AG09309 (cell line): Measurements from ENCODE around the gene FGFRL1.

Source experiments
- DNase-seq: peaks from one replicate; pipeline ENCODE4 v3.0.0-alpha.2; 2010; ENCODE audit warnings: low read depth
- H3K4me3 ChIP-seq: 2 replicates; pipeline ENCODE4 v1.5.1; 2011; ENCODE audit warnings: mild to moderate bottlenecking, low read depth, low read length, moderate library complexity; ENCODE audit not compliant: control insufficient read depth
- CTCF ChIP-seq: IDR thresholded peaks from 2 replicates; pipeline ENCODE4 v1.5.1; 2011; ENCODE audit warnings: mild to moderate bottlenecking, low read depth, low read length, inconsistent platforms; ENCODE audit not compliant: insufficient read depth, control insufficient read depth; ENCODE audit errors: missing control alignments

The FGFRL1 gene

GRCh38 chr4:1017706-1018105, 6.3 kb downstream of the FGFRL1 start:
- no peak for TF ChIP-seq CTCF
- H3K4me3 ChIP-seq = no peak overlapping the region
- no peak for DNase-seq

- H3K4me3 ChIP-seq = no peak overlapping the region
- TF ChIP-seq CTCF = no peak
- DNase-seq = no peak
Observed at GRCh38 chr4:1018147-1019020, 7.0 kb downstream of the FGFRL1 start.

- H3K4me3 ChIP-seq = no peak overlapping the region
- no peak for DNase-seq
- no peak for TF ChIP-seq CTCF
Observed at GRCh38 chr4:1019320-1019719, 7.9 kb downstream of the FGFRL1 start.

- DNase-seq = no peak
- no peak for TF ChIP-seq CTCF
Observed at GRCh38 chr4:1019729-1020470, 8.5 kb downstream of the FGFRL1 start.

DNA sequence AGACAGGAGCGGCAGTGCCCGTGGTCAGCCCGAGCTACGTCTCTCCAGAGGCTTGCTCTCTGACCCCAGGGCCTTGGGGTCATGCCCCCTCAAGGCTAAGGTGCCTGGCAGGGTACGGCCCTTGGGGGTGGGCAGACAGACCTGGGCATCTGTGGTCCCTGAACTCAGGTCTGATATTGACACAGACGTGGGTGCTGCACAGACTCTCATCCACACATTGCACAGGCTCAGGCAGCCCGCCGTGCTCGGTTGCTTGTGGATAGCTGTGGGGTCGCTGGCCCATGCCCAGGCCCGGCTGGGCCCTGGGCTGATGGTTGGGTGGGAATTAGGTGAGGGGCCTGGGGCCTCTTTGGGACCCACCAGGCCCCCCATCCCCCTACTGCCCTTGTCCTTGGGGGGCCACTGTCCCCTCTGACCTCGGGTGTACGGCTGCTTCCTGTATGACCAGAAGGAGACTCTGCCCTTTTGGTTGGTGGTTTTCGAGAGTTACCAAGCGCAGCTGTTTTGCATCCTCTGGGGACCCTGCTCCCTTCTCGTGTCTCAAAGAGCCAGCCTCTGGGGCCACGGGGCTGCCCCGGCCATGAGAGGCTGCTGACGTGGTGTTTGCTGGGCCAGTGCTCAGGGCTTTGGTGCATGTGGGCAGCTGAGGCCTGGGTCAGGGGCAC, 10.1 kb downstream of the FGFRL1 start:
- no peak for TF ChIP-seq CTCF
- DNase-seq = no peak
- no peak overlapping the region for H3K4me3 ChIP-seq

More at GRCh38 chr4:1019729-1020470, 8.5 kb downstream of the FGFRL1 start:
- no peak overlapping the region for H3K4me3 ChIP-seq

DNA sequence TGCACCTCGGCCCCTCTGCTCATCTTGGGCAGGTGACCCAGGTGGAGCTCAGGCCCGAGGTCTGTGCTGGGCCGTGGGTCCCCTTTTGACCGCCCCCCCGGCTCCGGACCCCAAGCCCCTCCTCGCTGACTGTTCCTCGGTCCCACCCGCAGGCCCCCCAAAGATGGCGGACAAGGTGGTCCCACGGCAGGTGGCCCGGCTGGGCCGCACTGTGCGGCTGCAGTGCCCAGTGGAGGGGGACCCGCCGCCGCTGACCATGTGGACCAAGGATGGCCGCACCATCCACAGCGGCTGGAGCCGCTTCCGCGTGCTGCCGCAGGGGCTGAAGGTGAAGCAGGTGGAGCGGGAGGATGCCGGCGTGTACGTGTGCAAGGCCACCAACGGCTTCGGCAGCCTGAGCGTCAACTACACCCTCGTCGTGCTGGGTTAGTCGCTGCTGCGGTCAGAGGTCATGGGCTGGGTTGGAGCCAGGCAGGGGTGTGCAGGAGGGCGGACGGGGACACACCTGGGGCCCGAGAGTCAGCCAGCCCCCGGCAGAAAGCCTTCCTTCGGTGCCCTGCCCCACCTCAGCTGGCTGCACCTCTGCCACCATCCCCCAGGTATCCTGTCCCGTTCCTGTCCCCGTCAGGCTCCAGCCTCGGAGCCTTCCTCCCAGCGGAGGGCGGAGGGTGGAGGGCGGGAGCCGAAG, 10.8 kb downstream of the FGFRL1 start:
- no peak for DNase-seq
- no peak for TF ChIP-seq CTCF
- H3K4me3 ChIP-seq = no peak overlapping the region
